Measurements from ENCODE around the gene NUP160. TPM values are rescaled to one million over a fixed set of nuclear protein-coding genes. Genes with fewer than 3 reads are reported as not detected.
"Not testable (repeated sequence)": the region's sequence is repeated elsewhere in the genome, so short reads cannot be mapped to it uniquely, and the experiment has no call there.

NUP160 gene
- polyA plus RNA-seq, 2 of the 4 experiments (the other 2 are of a cell fraction), result 34.9 to 70.4 TPM

DNA sequence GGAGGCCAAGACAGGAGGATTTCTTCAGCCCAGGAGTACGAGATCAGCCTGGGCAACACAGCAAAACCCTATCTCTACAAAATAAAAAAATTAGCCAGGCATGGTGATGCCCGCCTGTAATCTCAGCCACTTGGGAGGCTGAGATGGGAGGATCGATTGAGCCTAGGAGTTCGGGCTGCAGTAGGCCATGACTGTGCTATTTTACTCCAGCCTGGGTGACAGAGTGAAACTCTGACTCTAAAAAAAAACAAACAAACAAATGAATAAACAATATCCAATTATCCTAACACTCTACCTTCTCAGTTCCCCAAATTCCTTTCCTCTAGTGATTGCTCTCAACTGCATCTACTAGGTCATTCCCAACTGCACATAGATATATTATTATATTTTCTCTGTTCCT is 5.4 kb downstream of the NUP160 start:
- ChIA-PET CTCF (interaction anchor here (0.9 to 1.2 kb wide), 2 partner anchors 9 to 35 kb away, joined by 4 to 5 read pairs; no protein-coding TSS in a partner anchor), POLR2A (no interaction called here)
- peak; percentile 81 for TF ChIP-seq NFE2L2 (conservative IDR thresholded peaks at IDR 0.05; ENCODE audit: low read length)
- TF ChIP-seq MAFK (IDR thresholded peaks at IDR 0.05; ENCODE audit: partially characterized antibody), result peak; percentile 28
- TF ChIP-seq RARB (CRISPR knock-in tag; IDR thresholded peaks at IDR 0.05), result no peak
- WGBS (ENCODE audit: missing lambda C conversion rate), result 93% methylated on average over 4 of the region's 4 CpGs
- Histone ChIP-seq H3K4me3 (no peak overlapping the region), H3K9me3 (no peaks in the 10 kb centered on the region), H3K4me1 (peaks cover 13% of the 10 kb centered on the region), H3K27ac (no peak overlapping the region), H3K4me2 (no peak overlapping the region)
- no peak for DNase-seq (ENCODE audit: low read depth in 1 of 2, low spot score in 1 of 2)
- no peak for ATAC-seq
- FAIRE-seq, result no peak

DNA sequence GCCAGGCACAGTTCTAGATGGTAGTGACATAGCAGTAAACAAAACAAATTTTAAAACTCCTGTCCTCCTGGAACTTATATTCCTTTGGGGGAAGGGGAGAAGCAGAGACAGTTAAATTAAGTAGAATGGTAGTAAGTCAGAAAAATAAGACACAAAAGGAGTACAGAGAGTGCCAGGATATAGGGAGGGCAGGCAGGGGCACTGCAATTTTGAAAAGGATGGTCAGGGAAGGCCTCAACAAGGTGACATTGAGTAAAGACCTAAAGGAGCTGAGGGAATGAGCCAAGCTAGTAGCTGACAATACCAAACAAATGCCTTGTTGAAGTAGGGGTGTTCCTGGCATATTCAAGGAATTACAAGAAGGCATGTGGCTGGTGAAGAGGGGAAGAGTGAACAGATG is 10.2 kb downstream of the NUP160 start:
- FAIRE-seq (no peak), ATAC-seq (no peak), DNase-seq (ENCODE audit: low read depth in 1 of 2, low spot score in 1 of 2) (no peak)
- POLR2A ChIA-PET, result interaction anchor here (0.7 kb wide), 1 partner anchor 93 kb away, joined by 3 read pairs; no protein-coding TSS in a partner anchor
- Histone ChIP-seq H3K4me1 (no peaks in the 10 kb centered on the region), H3K27ac (no peak overlapping the region), H3K4me3 (no peak overlapping the region), H3K9me3 (no peaks in the 10 kb centered on the region), H3K4me2 (no peak overlapping the region)
- TF ChIP-seq POLR2AphosphoS2 (conservative IDR thresholded peaks at IDR 0.05; ENCODE audit: low read length), result 0 out of 2 replicates have a peak, but pooled peaks have one; percentile 53
- no peak for TF ChIP-seq HOXB13 (CRISPR knock-in tag; IDR thresholded peaks at IDR 0.05; ENCODE audit: low read depth)
- CTCF ChIA-PET, result interaction anchor here (1.3 kb wide), 1 partner anchor 464 kb away, joined by 3 read pairs; no protein-coding TSS in a partner anchor

- TF ChIP-seq POLR2AphosphoS2 (conservative IDR thresholded peaks at IDR 0.05; ENCODE audit: low read length), result no peak
- peak; percentile 88 for TF ChIP-seq MAFK (IDR thresholded peaks at IDR 0.05; ENCODE audit: partially characterized antibody)
- ATAC-seq, result no peak
- no peaks in the 10 kb centered on the region for H3K9me3 ChIP-seq
- no peak overlapping the region for H3K4me2 ChIP-seq
- H3K4me3 ChIP-seq, result no peak overlapping the region
- H3K4me1 ChIP-seq, result no peaks in the 10 kb centered on the region
- 87% methylated on average over 6 of the region's 6 CpGs for WGBS (ENCODE audit: missing lambda C conversion rate)
- no peak for DNase-seq (ENCODE audit: low read depth in 1 of 2, low spot score in 1 of 2)
- POLR2A ChIA-PET, result no interaction called here
- CTCF ChIA-PET, result interaction anchor here (1.3 kb wide), 1 partner anchor 463 kb away, joined by 3 read pairs; no protein-coding TSS in a partner anchor
- no peak overlapping the region for H3K27ac ChIP-seq
- FAIRE-seq, result no peak
Measured at GRCh38 chr11:47837292-47837691, 10.9 kb downstream of the NUP160 start.

GRCh38 chr11:47830013-47830412 is 18.1 kb downstream of the NUP160 start:
- DNase-seq (ENCODE audit: low read depth in 1 of 2, low spot score in 1 of 2); H3K9me3 ChIP-seq; ATAC-seq; CTCF ChIA-PET; FAIRE-seq; POLR2A ChIA-PET; H3K4me2 ChIP-seq; H3K4me3 ChIP-seq; H3K4me1 ChIP-seq; H3K27ac ChIP-seq: not testable (repeated sequence)
- WGBS (ENCODE audit: missing lambda C conversion rate), result 91% methylated on average over 1 of the region's 1 CpG

DNA sequence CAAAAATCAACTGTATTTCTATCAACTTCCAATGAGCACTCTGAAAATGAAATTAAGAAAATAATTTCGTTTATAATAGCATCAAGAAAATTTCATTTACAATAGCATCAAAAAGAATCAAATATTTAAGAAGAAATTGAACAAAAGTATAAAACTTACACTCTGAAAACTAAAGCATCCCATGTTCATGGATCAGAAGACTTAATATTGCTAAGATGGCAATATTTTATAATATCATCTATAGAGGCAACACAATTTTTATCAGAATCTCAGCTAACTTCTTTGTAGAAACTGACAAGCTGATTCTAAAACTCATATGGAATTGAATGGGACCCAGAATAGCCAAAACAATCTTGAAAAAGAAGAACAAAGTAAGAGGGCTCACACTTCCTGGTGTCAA is 19.9 kb downstream of the NUP160 start:
- DNase-seq (ENCODE audit: low read depth in 1 of 2, low spot score in 1 of 2) (no peak), ATAC-seq (no peak), FAIRE-seq (no peak)
- no peaks in the 10 kb centered on the region for H3K9me3 ChIP-seq
- ChIA-PET CTCF (interaction anchor here (0.8 kb wide), 1 partner anchor 98 kb away, joined by 3 read pairs; no protein-coding TSS in a partner anchor), POLR2A (no interaction called here)
- no peak overlapping the region for H3K4me3 ChIP-seq
- 67% methylated on average over 1 of the region's 1 CpG for WGBS (ENCODE audit: missing lambda C conversion rate)
- TF ChIP-seq RARB (CRISPR knock-in tag; IDR thresholded peaks at IDR 0.05) (no peak), MAFK (IDR thresholded peaks at IDR 0.05; ENCODE audit: partially characterized antibody) (peak; percentile 49)
- no peaks in the 10 kb centered on the region for H3K4me1 ChIP-seq
- no peak overlapping the region for H3K4me2 ChIP-seq
- no peak overlapping the region for H3K27ac ChIP-seq

GRCh38 chr11:47822664-47823063 is 25.5 kb downstream of the NUP160 start:
- DNase-seq (ENCODE audit: low read depth in 1 of 2, low spot score in 1 of 2); H3K4me3 ChIP-seq; H3K27ac ChIP-seq; H3K4me2 ChIP-seq; H3K9me3 ChIP-seq; ATAC-seq; CTCF ChIA-PET; POLR2A ChIA-PET; H3K4me1 ChIP-seq; FAIRE-seq: not testable (repeated sequence)
- WGBS (ENCODE audit: missing lambda C conversion rate), result 92% methylated on average over 6 of the region's 6 CpGs

- FAIRE-seq (no peak), ATAC-seq (no peak), DNase-seq (ENCODE audit: low read depth in 1 of 2, low spot score in 1 of 2) (no peak)
- Histone ChIP-seq H3K4me3 (no peak overlapping the region), H3K27ac (no peak overlapping the region), H3K9me3 (no peaks in the 10 kb centered on the region), H3K4me1 (no peaks in the 10 kb centered on the region), H3K4me2 (no peak overlapping the region)
- POLR2A ChIA-PET, result no interaction called here
- CTCF ChIA-PET, result interaction anchor here (1.0 kb wide), 1 partner anchor 11 kb away, joined by 4 read pairs; no protein-coding TSS in a partner anchor
- TF ChIP-seq ESRRA (IDR thresholded peaks at IDR 0.05; ENCODE audit: borderline replicate concordance, low read length) (no peak), CBX2 (IDR thresholded peaks at IDR 0.05; ENCODE audit: borderline replicate concordance, low read depth) (no peak), TFCP2L1 (CRISPR knock-in tag; IDR thresholded peaks at IDR 0.05) (no peak), FOSL2 (IDR thresholded peaks at IDR 0.05) (no peak), FOSL2 (CRISPR knock-in tag; IDR thresholded peaks at IDR 0.05) (no peak), CBX8 (IDR thresholded peaks at IDR 0.05) (no peak), PHF8 (IDR thresholded peaks at IDR 0.05; ENCODE audit: borderline replicate concordance, low read depth) (no peak), RARB (CRISPR knock-in tag; IDR thresholded peaks at IDR 0.05) (no peak), ZFP36 (IDR thresholded peaks at IDR 0.05; ENCODE audit: borderline replicate concordance, partially characterized antibody) (no peak)
- TF ChIP-seq, protein P1, sequence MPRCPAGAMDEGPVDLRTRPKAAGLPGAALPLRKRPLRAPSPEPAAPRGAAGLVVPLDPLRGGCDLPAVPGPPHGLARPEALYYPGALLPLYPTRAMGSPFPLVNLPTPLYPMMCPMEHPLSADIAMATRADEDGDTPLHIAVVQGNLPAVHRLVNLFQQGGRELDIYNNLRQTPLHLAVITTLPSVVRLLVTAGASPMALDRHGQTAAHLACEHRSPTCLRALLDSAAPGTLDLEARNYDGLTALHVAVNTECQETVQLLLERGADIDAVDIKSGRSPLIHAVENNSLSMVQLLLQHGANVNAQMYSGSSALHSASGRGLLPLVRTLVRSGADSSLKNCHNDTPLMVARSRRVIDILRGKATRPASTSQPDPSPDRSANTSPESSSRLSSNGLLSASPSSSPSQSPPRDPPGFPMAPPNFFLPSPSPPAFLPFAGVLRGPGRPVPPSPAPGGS (IDR thresholded peaks at IDR 0.05), result no peak
- TF ChIP-seq, protein P2, sequence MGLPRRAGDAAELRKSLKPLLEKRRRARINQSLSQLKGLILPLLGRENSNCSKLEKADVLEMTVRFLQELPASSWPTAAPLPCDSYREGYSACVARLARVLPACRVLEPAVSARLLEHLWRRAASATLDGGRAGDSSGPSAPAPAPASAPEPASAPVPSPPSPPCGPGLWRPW (IDR thresholded peaks at IDR 0.05), result no peak
Measured at GRCh38 chr11:47819743-47820142, 28.4 kb downstream of the NUP160 start.

All from A549 (cell line).